GM18520 (cell line): ENCODE data around the gene SMYD3.

ENCODE experiments used
- ATAC-seq: cut with Tn5 transposase; IDR thresholded peaks from one replicate; pipeline ENCODE4 v1.9.1; 2021; ENCODE audit not compliant: unreplicated experiment

Gene SMYD3

DNA sequence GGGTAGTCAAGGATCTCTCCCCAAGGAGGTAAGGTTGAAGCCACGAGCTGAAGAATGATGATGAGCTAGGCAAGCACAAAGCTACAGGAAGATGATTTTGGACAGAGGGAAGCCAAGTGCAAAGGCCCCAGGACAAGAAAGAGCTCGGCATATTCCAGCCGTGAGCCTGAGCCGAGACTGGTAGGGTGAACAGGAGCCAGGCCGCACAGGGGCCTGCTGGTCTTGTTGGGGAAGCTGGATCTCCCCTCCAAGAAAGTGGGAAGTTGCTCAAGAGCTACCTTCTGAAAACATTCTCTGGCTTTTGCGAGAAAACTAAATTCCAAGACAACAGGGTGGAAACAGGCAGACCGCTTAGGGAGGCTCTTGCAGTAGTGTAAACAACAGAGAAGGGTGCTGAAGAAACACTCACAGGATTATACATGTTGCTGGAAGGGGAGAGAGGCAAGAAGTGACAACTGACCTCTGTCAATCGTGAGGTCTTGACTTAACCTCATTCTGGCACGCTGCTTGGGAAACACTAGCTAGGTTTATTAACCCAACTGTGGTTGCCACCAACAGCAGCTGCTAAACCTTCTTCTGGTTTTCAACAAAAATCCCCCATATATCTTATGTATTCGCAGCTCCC lies 625.2 kb downstream of the SMYD3 start:
- no peak for ATAC-seq

DNA sequence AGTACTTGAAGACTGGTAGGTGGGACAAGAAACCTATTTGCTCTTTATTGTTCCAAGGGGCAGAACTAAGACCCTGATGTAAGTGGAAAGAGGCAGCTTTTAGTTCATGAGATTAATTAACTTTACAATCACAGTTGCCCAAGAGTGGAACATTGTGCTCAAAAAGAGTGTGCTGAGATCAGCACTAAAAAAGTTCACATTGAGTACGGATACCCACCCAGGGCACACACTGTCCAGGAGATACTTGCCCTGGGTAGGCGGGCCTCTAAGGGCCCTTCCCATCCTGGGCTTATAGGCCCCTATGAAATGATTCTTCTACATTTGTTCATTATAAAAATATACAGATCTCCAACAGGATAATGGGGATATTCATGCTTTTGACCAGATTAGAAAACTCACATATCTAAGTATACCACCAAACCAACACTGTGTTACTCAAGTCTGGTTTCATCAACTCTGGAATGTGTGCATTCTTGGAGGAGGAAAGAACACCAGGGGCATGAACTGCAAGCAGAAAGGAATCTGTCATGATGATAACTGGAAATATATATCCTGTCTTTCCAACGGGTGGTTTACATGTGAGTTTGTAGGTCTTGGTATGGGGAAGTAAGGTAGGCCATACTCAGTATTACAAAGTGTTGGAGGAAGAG lies 626.2 kb downstream of the SMYD3 start:
- no peak for ATAC-seq

DNA sequence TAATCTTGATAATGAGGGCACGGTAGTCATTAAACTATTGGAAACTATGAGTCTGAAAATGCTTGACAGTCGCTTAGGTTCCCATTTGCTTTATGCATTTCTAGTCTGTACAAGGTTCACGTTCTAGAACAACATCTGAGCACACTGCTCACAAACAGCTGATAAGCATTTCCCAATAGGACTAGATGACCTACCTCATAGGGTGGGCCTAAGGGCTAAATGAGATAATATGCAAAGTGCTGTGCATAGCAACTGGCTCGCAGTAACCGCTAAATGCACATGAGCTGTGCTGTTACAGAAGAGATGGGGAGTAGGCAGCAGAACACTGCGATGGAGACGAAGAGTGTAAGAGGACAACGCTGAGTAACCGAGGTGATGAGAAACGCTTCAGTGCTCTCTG lies 628.0 kb downstream of the SMYD3 start:
- no peak for ATAC-seq

DNA sequence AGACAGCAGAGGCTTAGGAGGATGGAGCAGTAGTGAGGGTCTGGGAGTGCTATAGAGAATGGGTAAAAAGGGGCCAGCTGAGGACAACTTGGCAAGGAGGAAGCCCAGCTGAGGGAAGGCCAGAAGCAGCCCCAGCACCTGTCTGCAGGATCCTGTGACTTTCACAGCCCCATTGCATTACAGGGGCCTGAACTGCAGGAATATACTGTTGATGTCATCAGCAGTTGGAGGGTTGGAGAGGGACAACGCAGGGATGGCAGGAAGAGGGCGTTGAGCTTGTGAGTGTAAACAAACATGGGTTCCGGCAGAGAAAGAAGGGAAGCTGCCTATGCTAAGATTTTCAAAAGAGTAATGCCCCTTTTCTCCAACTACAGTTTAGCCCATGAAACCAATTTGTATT lies 628.5 kb downstream of the SMYD3 start:
- ATAC-seq: no peak

DNA sequence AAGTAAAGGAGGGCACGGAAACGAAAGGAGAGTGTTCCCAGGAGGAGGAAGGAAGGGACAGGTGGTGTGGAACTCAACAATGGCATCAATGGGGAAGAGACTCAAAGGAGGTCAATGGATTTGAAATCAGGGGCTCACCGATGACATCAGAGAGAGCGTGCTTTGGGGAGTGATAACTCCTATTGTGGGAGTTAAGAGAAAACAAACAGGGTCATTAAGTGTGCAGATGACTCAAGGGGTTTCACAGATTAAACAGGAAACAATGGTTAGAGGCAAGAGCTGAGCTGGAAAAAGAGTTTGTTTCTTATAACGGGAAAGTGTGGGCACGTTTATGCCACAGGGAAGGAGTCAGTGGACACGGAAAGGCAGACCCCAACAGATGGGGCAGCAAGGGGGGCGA lies 629.1 kb downstream of the SMYD3 start:
- ATAC-seq: no peak

DNA sequence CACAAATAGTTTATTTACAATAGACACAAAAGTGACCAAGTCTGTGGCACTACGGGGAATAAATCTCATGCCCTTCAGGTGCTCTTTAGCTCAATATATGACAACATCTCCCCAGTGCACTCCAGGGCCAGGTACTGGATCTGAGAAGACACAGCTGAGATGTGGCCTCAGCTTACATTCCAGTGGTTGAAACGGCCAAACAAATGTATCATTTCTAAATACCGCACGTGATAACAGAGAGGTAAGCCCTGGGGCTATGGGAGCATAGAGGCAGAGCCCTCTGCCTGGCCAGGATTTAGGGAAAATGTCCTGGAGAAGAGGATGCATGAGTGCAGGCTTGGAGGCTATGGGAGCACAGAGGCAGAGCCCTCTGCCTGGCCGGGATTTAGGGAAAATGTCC lies 630.5 kb downstream of the SMYD3 start:
- no peak for ATAC-seq

DNA sequence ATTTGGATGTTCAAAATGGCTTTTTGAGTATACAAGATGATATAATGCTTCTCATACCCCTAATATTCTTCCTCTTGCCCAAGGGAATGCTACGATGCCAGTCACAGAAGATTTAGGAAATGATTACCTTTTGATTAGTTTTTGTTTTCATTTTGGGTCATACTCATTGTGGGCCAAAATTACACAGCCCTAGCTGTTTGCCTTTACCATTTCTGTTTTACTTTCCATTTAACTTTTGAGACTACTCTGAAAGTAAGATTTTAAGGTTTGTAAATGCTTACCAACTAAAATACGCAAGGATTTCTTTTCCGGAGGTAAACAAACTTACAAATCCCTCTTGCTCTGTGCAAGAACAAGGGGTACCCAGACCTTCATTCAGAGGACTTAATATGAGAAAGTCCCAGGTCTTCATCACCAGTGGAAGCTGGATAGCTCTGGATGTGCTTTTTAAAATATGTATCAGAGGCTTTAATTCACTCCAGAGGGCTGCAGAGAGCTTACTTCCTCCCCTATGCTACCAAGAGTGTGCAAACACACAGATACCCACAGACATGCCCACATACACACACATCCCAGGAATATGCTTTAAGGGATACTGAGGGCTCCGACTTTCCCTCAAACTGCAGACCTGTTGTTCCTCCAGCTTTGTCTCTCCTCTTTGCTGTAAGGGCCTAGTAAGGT lies 631.4 kb downstream of the SMYD3 start:
- ATAC-seq: no peak

DNA sequence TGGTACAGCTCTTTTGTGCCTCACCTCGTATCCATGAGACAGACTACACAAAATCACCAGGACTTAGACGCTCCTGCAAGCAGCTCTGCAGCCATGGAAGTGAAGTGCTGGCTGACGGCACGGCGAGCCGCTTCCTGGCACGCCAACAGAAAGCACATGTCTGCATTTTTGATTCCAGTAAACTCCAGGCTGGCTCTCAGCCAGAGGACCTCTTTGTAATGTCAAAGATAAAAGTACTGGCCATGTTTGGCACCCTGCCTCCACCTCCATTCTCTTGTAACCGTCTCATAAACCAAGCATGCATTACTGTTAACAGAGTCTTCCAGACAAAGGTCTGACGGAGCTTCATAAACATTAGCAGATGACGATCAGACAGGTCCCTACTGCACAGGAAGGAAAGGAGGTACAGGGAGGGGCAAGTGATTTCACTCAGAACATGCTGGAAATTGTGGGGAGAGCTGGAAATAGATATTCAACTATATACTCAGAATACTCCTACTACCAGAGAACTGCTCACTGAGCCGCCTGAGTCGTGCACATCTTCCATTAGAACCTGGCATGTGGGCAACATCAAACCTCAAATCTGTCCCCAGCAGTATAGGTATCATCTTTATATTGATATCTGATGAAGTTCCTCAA lies 632.0 kb downstream of the SMYD3 start:
- ATAC-seq: no peak

DNA sequence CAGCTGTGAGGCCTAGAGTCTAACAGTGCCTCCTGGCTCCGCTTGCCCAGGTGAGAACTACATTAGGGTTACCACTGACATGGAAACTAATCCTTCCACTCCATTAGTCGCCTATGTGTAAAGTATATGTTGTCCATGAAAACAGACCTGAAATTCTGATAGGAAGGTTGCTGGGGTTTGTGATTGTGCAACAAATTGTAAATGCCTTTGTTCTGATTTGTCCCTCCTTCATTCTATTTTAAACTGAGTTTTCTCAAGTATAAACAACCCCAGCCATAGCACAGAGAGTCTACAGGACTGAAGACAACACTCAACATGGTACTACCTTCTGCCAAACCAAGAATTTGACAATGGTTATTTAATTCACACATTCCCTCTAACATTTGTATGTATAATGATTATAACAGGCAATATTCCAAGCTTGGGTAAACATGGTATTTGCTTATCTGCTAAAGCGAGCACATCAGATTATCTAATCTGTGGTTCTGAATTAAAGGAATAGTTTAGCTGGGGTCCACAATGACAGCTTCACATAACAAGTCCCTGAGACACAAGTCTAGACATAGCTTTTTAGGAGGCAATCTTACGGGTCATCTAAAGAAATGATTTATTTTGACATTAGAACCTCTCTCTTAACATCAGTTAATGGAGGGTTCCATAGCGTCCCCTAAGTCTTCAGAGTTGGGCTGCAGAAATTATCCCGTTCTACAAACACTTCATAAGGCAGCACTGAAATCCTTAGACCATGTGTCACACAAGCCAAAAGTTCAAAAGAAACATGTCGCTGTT lies 633.0 kb downstream of the SMYD3 start:
- ATAC-seq: no peak

DNA sequence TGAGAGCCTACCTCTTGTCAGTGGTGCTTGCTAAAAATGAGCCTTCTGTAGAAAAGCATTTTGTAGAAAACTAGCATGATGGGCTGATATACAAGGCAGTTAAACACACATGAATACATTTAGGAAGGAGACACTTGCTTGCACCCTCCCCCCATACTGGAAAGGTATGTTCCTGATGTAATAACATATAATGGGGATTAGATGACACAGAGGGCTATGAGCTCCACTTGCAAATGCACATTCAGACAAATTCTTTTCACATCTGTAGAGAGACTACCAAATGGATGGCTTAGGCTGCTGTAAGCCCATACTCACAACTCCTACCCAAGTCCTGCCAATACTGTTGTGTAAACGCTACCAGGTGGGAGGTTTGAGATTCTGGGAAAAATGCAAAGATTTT lies 634.0 kb downstream of the SMYD3 start:
- no peak for ATAC-seq

DNA sequence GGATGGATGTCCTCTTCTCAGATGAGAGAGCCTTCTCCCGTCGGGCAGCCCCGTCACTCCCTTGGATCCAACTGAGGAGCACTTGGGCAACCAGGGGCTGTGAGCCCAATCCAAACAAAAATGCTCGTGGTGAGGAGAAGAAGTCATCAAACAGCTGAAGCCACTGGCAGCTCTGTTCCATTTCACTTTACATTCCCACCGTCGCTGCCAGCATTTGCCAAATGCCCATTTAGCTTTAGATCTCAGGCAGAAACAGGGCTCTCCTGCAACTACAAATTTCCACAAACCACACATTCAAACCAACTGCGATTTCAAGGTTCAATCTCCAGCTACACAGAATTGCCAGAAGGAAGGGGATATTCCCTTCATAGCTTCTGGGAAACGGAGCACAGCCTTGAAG lies 634.6 kb downstream of the SMYD3 start:
- ATAC-seq: no peak

DNA sequence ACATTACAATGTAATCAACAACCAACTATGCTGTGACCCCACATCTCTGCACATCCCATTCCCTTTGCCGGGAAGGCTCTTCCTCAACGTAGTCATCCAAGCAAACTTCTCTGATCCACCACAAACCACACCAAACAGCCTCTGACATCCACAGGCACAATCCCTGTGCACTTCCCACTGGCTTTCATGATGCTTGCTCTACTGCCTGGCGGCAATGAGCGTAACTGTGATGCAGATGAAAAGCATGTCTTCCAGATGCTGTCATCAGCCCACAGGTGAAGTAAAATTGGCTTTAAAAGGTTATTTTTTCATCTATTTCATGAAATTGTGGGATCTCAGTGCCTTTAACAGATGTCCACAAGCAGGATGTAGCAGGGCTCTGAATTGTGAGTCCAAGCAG lies 635.2 kb downstream of the SMYD3 start:
- ATAC-seq: no peak

DNA sequence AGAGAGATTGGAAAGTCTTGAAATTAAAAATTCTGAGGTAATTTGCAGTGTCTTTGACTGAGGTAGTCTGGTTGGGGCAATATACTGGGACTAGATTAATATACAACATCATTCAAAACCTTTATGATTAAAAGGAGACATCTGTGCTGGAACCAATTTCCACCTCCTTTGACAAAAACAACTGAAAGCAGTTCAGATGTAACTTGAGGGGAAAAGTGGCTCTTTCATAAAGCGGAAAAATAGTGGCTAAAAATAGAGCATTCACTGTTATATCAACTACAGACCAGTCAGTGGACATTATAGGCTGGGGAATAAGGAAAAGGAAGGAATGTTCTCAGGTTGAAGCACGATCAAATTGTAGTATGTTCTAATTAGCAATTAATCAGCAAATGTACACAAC lies 635.9 kb downstream of the SMYD3 start:
- ATAC-seq: no peak

DNA sequence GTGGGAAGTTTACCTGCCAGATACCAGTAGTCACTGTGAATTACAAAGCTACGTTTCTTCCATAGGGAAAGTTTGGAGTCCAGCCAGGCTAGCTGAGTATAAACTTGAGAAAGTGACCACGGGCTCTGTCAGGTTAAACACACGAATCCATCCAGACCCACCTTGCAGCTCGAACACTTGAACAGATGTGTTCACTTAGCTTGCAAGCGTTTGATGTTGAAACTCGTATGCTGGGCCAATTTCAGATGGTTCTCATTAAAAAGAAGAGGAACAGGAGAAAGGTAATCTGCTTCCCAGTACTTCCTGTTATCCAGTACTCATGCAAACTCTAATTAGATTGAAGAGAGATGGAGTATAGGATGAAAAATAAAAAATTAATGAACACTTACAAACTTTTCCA lies 636.4 kb downstream of the SMYD3 start:
- ATAC-seq: no peak

DNA sequence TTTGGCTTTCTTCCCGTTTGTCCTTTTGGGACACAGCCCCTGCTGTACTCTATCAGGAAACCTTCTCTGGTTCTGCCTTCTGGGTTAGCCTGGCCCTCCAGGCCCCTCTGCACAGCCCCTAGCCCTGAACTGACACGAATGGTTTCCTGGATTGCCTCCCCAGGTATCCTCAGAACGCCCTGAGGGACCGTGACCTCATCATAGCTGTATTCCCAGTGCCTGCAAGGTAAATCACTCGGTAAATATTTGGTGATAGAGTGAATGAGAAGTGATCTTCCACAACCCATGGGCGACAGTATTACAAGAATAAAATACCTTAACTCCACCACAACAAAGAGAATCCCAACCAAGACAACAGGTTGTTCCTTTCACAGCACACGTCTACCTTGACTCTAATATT lies 637.2 kb downstream of the SMYD3 start:
- no peak for ATAC-seq

DNA sequence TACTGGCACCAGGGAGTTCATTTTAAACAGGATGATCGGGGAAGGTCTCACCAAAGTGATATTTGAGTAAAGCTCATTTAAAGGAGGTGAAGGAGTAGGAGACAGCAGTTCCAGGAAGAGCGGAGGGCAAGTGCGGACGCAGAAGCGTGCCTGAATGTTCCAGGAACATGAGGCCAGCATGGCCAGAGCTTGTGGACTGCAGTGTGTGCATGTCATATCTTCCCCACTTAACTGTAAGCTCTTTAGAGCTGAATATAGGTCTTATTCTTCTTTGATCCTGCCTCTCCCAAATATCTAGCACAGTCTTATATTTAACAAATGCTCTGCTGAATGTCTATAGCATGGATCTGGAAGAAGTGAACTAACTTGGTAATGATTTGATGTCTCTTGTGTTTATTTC lies 639.3 kb downstream of the SMYD3 start:
- no peak for ATAC-seq

DNA sequence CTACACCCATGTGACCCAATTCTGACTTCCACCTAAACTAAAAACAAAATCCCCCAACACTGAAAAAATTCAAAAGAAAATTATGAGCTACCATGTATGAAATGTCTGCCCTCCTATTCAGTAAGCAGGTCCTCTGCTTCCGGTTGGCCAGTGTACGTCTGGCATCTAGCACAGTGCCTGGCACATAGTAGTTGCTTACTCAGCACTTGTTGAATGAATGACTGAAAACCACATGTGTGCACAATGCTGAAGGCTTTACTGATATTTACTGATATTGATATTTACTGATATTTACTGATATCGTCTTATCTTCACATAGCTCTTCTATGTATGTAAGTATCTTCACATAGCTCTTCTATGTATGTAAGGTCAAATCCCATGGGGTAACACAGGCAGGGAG lies 642.2 kb downstream of the SMYD3 start:
- ATAC-seq: no peak

DNA sequence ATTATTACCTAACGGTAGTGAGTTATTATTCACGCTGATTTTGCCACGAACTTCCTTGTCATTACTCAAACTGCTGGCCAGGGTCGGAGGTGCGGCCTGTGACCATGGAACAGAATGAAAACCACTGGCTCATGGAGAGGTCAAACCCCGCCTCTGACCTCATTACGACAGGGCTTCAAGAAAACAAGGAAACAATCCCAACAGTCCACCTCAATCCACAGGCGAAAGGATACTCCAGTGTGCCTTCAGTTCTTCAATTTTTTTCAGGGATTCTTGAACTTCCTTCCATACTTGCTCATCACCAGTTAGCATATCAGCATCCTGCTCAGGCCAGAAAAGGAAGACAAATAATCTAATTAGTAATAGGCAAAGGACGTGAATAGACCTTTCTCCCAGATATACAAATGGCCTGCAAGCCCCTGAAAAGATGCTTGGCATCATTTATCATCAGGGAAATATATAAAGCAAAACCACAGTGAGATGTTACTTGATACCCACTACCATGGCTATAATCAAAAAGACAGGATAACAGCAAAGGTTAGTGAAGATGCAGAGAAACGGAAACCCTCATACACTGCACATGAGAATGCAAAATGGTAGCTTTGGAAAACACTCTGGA lies 643.4 kb downstream of the SMYD3 start:
- ATAC-seq: no peak

DNA sequence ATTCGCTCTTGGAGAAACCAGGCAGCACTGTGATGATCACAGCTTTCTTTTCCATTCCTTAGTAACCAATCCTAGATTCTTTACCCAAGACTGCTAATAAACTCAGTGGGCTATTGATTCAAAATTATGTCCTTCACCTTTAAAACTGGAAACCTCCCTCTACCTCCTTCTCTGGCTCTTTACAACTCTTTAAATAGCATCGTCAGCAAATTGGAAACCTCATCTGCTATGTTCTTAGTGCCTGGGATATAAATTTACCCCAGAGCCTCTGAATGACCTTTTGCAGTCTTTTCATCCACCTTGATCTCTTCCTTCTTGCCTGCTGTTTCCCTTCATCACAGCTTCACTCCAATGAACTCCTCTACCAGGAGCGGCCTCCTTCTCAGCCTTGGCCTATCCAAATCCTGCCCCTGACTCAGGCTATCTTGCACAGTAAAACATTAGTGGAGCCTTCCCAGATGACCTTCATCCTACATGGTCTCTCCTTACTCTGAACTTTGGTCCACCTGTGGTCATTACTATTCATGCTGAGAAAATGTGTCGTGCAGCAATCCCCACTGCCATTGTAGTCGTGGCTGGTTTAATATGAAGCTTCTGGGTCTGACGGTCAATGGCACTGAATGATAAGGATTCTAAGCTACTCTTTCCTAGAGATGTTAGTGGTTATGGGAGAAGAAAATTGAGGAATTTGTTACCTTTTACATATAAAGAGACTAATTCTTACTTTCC lies 644.1 kb downstream of the SMYD3 start:
- no peak for ATAC-seq
